B cell (primary cell): ENCODE data around the gene NAPEPLD. TPM values are rescaled to one million over a fixed set of nuclear protein-coding genes. Genes with fewer than 3 reads are reported as not detected.
A peak's percentile ranks its signal among the peaks of the same experiment; 100 is the strongest.

Experiments used
- ATAC-seq: fragments of 200-7000 bp; cut with Tn5 transposase; one replicate; pipeline ENCODE4 v1.10.0; 2021; ENCODE audit warnings: low read depth, mild to moderate bottlenecking, moderate number of reproducible peaks, moderate library complexity
- CTCF ChIA-PET: fragments of 350-600 bp; sonication (Branson Sonifier 250); formaldehyde crosslinking; loops from one replicate; lab custom pipeline; 2021; ENCODE audit warnings: antibody characterized with exemption, inconsistent platforms; lab: Charles Lee
- POLR2A ChIA-PET: fragments of 350-600 bp; sonication (Branson Sonifier 250); formaldehyde crosslinking; loops from one replicate; lab custom pipeline; 2021; ENCODE audit warnings: antibody characterized with exemption; lab: Charles Lee
- DNase-seq: peaks from one replicate; pipeline ENCODE4 v3.0.0; 2013
- H2AFZ ChIP-seq: 2 replicates; pipeline ENCODE4 v1.6.1; 2012; ENCODE audit warnings: mild to moderate bottlenecking, low read depth, low read length; ENCODE audit not compliant: insufficient read depth, poor library complexity, severe bottlenecking
- H3K27ac ChIP-seq, 2 donors: 1 replicate in 1 of 2; 2 replicates in 1 of 2; pipeline ENCODE4 v1.5.1; 2012 to 2013; ENCODE audit warnings: low read length in 2 of 2, mild to moderate bottlenecking in 2 of 2, moderate library complexity in 1 of 2
- H3K27me3 ChIP-seq, 4 experiments: fragments of 200-600 bp in 1 of 4; sonication (generic) in 1 of 4; replicated peaks in 1 of 4; 1 replicate in 2 of 4; 2 replicates in 2 of 4; pipeline versions ENCODE4 v1.6.1 to v1.7.0; 2013 to 2016; ENCODE audit warnings: low read length in 3 of 4, mild to moderate bottlenecking in 2 of 4, mixed read lengths in 1 of 4, moderate library complexity in 1 of 4; ENCODE audit not compliant: insufficient read depth in 4 of 4, control insufficient read depth in 3 of 4; ENCODE audit errors: control extremely low read depth in 1 of 4
- H3K36me3 ChIP-seq, 2 experiments: replicated peaks in 1 of 2; 1 replicate in 1 of 2; 2 replicates in 1 of 2; pipeline versions ENCODE4 v1.6.1 to v1.7.1; 2013; ENCODE audit warnings: low read length in 1 of 2; ENCODE audit not compliant: insufficient read depth in 2 of 2, control insufficient read depth in 1 of 2; ENCODE audit errors: control extremely low read depth in 1 of 2, extremely low read depth in 1 of 2
- H3K4me1 ChIP-seq, 2 donors: fragments of 200-600 bp in 1 of 2; sonication (generic) in 1 of 2; 1 replicate in 1 of 2; 2 replicates in 1 of 2; pipeline versions ENCODE4 v1.5.1 to v1.6.1; 2013 to 2017; ENCODE audit warnings: low read length in 2 of 2; ENCODE audit not compliant: control insufficient read depth in 2 of 2, insufficient read depth in 2 of 2
- H3K4me2 ChIP-seq: replicated peaks from 2 replicates; pipeline ENCODE3; 2012; ENCODE audit warnings: mild to moderate bottlenecking, low read depth, low read length; ENCODE audit not compliant: poor library complexity, severe bottlenecking
- H3K4me3 ChIP-seq, 5 experiments: fragments of 200-600 bp in 1 of 5; sonication (generic) in 1 of 5; 1 replicate in 3 of 5; 2 replicates in 2 of 5; pipeline versions ENCODE4 v1.5.1 to v1.7.0; 2011 to 2016; ENCODE audit warnings: low read length in 4 of 5, mild to moderate bottlenecking in 4 of 5, low read depth in 2 of 5, control low read depth in 1 of 5, moderate library complexity in 1 of 5; ENCODE audit not compliant: insufficient read depth in 1 of 5; ENCODE audit errors: control extremely low read depth in 1 of 5, extremely low read depth in 1 of 5
- H3K79me2 ChIP-seq: fragments of 200-600 bp; sonication (generic); one replicate; pipeline ENCODE4 v1.6.0; 2016; ENCODE audit warnings: low read length; ENCODE audit not compliant: control insufficient read depth, insufficient read depth
- H3K9ac ChIP-seq: fragments of 200-600 bp; sonication (generic); 2 replicates; pipeline ENCODE4 v1.6.1; 2017; ENCODE audit warnings: mild to moderate bottlenecking, low read length, moderate library complexity
- H3K9me3 ChIP-seq, 3 donors: one replicate each; pipeline versions ENCODE4 v1.6.1 to v1.7.1; 2013; ENCODE audit warnings: low read length in 2 of 3; ENCODE audit not compliant: control insufficient read depth in 2 of 3, insufficient read depth in 1 of 3; ENCODE audit errors: control extremely low read depth in 1 of 3
- H4K20me1 ChIP-seq: 2 replicates; pipeline ENCODE4 v1.6.0; 2012; ENCODE audit warnings: mild to moderate bottlenecking, low read length; ENCODE audit not compliant: insufficient read depth, control insufficient read depth, poor library complexity, severe bottlenecking
- H3K27ac Mint-ChIP-seq: one replicate; pipeline ENCODE4 v1.8.0; 2021; ENCODE audit warnings: mixed read lengths
- H3K27me3 Mint-ChIP-seq: one replicate; pipeline ENCODE4 v1.8.0; 2021; ENCODE audit warnings: mixed read lengths
- H3K4me1 Mint-ChIP-seq: one replicate; pipeline ENCODE4 v1.8.0; 2021; ENCODE audit warnings: mixed read lengths
- H3K4me3 Mint-ChIP-seq: one replicate; pipeline ENCODE4 v1.8.0; 2021; ENCODE audit warnings: mixed read lengths
- H3K9me3 Mint-ChIP-seq: one replicate; pipeline ENCODE4 v1.8.0; 2022; ENCODE audit warnings: mixed read lengths; ENCODE audit not compliant: insufficient read depth
- EZH2 ChIP-seq: IDR thresholded peaks from 2 replicates; pipeline ENCODE4 v1.6.1; 2012; ENCODE audit warnings: borderline replicate concordance, low read depth, mild to moderate bottlenecking, moderate library complexity, low read length; ENCODE audit not compliant: insufficient read depth, poor library complexity, severe bottlenecking
- WGBS: methylation state at CpG from one replicate; pipeline ENCODE4 v1.1.5; 2013; ENCODE audit warnings: missing lambda C conversion rate; ENCODE audit not compliant: insufficient coverage; 5-methylcytosine and 5-hydroxymethylcytosine counted together
- intact Hi-C: fragments of 100-400 bp; cut with micrococcal nuclease; formaldehyde crosslinking; loops from one replicate; pipeline ENCODE4 v1.10.0; 2022
- polyA plus RNA-seq: library from polyadenylated mRNA; depleted of rRNA; stranded (reverse); fragments of >200 nt; gene quantifications from 2 replicates; pipeline ENCODE4 v1.2.3, GENCODE V29; 2012
- total RNA-seq, 2 donors: library from RNA; stranded (reverse); fragments of 120-200 nt in 1 of 2; gene quantifications; 1 replicate in 1 of 2; 2 replicates in 1 of 2; pipeline versions ENCODE4 v1.2.3 to v1.2.4, GENCODE V29; 2013 to 2022
- TF ChIP-seq, protein P1 (sequence below): fragments of 200-600 bp; IDR thresholded peaks from one replicate; pipeline ENCODE4 v1.8.0; 2022; ENCODE audit warnings: antibody characterized with exemption, mild to moderate bottlenecking

Gene NAPEPLD
- total and polyA plus RNA-seq, 2 donors (not counting 1 experiment from before 2014, with no cell fraction given) = 3.8 to 20.7 TPM

- ChIA-PET CTCF (interaction anchor here (1.3 to 6.5 kb wide), 4 partner anchors 9 to 205 kb away, joined by 3 to 40 read pairs (median 4); no protein-coding TSS in a partner anchor), POLR2A (interaction anchor here (1.2 to 2.2 kb wide), 2 partner anchors 74 to 326 kb away, joined by 4 to 8 read pairs; partner anchors contain the start of genes FAM185A and NAPEPLD)
- Histone ChIP-seq H3K4me1 (peaks cover 13 to 24% of the 10 kb centered on the region in 2 donors), H3K9me3 (no peaks in the 10 kb centered on the region), H3K36me3 (no peaks in the 10 kb centered on the region), H4K20me1 (no peaks in the 10 kb centered on the region), H2AFZ (peak within 1 kb of the TSS; percentile 96), H3K4me3 (peak within 1 kb of the TSS; percentile 58 to 92 (median 79)), H3K9ac (peak within 1 kb of the TSS; percentile 73), H3K27ac (peak within 1 kb of the TSS; percentile 45 to 82), H3K27me3 (no peaks in the 10 kb centered on the region), H3K79me2 (peaks cover 31% of the 10 kb centered on the region), H3K4me2 (peak within 1 kb of the TSS; percentile 88)
- Mint-ChIP-seq H3K4me1 (peaks cover 32% of the 10 kb centered on the region), H3K9me3 (no peaks in the 10 kb centered on the region), H3K27ac (peak within 1 kb of the TSS; percentile 96), H3K4me3 (peak within 1 kb of the TSS; percentile 97), H3K27me3 (no peaks in the 10 kb centered on the region)
- peak; percentile 82 for ATAC-seq
- DNase-seq = peak; percentile 96
- intact Hi-C loops = loop anchor here (1.0 to 5.0 kb wide), 4 partner anchors 75 to 326 kb away; partner anchors contain the start of genes FAM185A, NAPEPLD, PMPCB and PSMC2
- WGBS = under 1% methylated on average over 83 of the region's 83 CpGs
- TF ChIP-seq, protein P1, sequence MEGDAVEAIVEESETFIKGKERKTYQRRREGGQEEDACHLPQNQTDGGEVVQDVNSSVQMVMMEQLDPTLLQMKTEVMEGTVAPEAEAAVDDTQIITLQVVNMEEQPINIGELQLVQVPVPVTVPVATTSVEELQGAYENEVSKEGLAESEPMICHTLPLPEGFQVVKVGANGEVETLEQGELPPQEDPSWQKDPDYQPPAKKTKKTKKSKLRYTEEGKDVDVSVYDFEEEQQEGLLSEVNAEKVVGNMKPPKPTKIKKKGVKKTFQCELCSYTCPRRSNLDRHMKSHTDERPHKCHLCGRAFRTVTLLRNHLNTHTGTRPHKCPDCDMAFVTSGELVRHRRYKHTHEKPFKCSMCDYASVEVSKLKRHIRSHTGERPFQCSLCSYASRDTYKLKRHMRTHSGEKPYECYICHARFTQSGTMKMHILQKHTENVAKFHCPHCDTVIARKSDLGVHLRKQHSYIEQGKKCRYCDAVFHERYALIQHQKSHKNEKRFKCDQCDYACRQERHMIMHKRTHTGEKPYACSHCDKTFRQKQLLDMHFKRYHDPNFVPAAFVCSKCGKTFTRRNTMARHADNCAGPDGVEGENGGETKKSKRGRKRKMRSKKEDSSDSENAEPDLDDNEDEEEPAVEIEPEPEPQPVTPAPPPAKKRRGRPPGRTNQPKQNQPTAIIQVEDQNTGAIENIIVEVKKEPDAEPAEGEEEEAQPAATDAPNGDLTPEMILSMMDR = peak; percentile 39
- TF ChIP-seq EZH2 = no peak
Measured at GRCh38 chr7:103074519-103075336, 74.2 kb downstream of the NAPEPLD start, which contains the start of the genes ARMC10 and FBXL13. ARMC10 (plus strand) TSS chr7:103075140; CDS start chr7:103075273, 133 bp downstream. FBXL13 (minus strand) TSS chr7:103074796.
